Mesendoderm (in vitro differentiated cells): ENCODE measurements around the gene GALNTL6.
A peak's percentile ranks its signal among the peaks of the same experiment; 100 is the strongest.

ENCODE experiments used
- DNase-seq: peaks from one replicate; pipeline ENCODE4 v3.0.0; 2013
- H2AK5ac ChIP-seq: 2 replicates; pipeline ENCODE4 v1.6.1; 2013; ENCODE audit warnings: low read length, inconsistent platforms
- H2BK120ac ChIP-seq: 2 replicates; pipeline ENCODE4 v1.6.1; 2013; ENCODE audit warnings: low read depth, mild to moderate bottlenecking, low read length, moderate library complexity, mixed read lengths
- H2BK15ac ChIP-seq: replicated peaks from 2 replicates; pipeline ENCODE4 v1.6.1; 2013; ENCODE audit warnings: low read depth, mild to moderate bottlenecking, moderate library complexity
- H2BK5ac ChIP-seq: 2 replicates; pipeline ENCODE4 v1.6.1; 2013; ENCODE audit warnings: low read length, inconsistent platforms
- H3K18ac ChIP-seq: 2 replicates; pipeline ENCODE4 v1.6.1; 2013; ENCODE audit warnings: mild to moderate bottlenecking, low read length, mixed read lengths
- H3K23ac ChIP-seq: one replicate; pipeline ENCODE4 v1.6.1; 2013; ENCODE audit warnings: low read length
- H3K27ac ChIP-seq: 2 replicates; pipeline ENCODE4 v1.5.1; 2013; ENCODE audit warnings: low read depth, mild to moderate bottlenecking, inconsistent platforms, low read length, moderate library complexity
- H3K27me3 ChIP-seq: 2 replicates; pipeline ENCODE4 v1.6.1; 2013; ENCODE audit warnings: low read length, control low read depth, mild to moderate bottlenecking, inconsistent platforms; ENCODE audit not compliant: insufficient read depth, poor library complexity
- H3K36me3 ChIP-seq: 2 replicates; pipeline ENCODE4 v1.6.1; 2013; ENCODE audit warnings: low read length, inconsistent platforms; ENCODE audit not compliant: control insufficient read depth, insufficient read depth
- H3K4ac ChIP-seq: one replicate; pipeline ENCODE4 v1.6.1; 2013; ENCODE audit warnings: low read depth, mild to moderate bottlenecking, low read length, moderate library complexity
- H3K4me1 ChIP-seq: 2 replicates; pipeline ENCODE4 v1.6.1; 2013; ENCODE audit warnings: low read depth, low read length, inconsistent platforms; ENCODE audit not compliant: control insufficient read depth
- H3K4me2 ChIP-seq: 2 replicates; pipeline ENCODE4 v1.6.1; 2013; ENCODE audit warnings: low read length
- H3K4me3 ChIP-seq: 2 replicates; pipeline ENCODE4 v1.5.1; 2013; ENCODE audit warnings: mild to moderate bottlenecking, low read length
- H3K56ac ChIP-seq: one replicate; pipeline ENCODE4 v1.6.1; 2013; ENCODE audit warnings: low read length
- H3K79me1 ChIP-seq: 2 replicates; pipeline ENCODE4 v1.6.1; 2013; ENCODE audit warnings: low read length, inconsistent platforms
- H3K79me2 ChIP-seq: 2 replicates; pipeline ENCODE4 v1.6.1; 2013; ENCODE audit warnings: mild to moderate bottlenecking, low read length; ENCODE audit not compliant: control insufficient read depth, insufficient read depth
- H3K9ac ChIP-seq: 2 replicates; pipeline ENCODE4 v1.6.1; 2013; ENCODE audit warnings: low read length, inconsistent platforms
- H4K5ac ChIP-seq: one replicate; pipeline ENCODE4 v1.6.1; 2013; ENCODE audit warnings: low read length
- H4K8ac ChIP-seq: one replicate; pipeline ENCODE4 v1.6.1; 2013; ENCODE audit warnings: low read depth, mild to moderate bottlenecking, control low read depth, low read length, moderate library complexity
- WGBS: extraction: QIAGEN DNeasy Blood & Tissue Kit; methylation state at CpG from one replicate; pipeline ENCODE4 v1.1.7; 2013; ENCODE audit warnings: low lambda C conversion rate, missing lambda C conversion rate; ENCODE audit not compliant: insufficient coverage; ENCODE audit errors: extremely low coverage; 5-methylcytosine and 5-hydroxymethylcytosine counted together

The GALNTL6 gene

DNA sequence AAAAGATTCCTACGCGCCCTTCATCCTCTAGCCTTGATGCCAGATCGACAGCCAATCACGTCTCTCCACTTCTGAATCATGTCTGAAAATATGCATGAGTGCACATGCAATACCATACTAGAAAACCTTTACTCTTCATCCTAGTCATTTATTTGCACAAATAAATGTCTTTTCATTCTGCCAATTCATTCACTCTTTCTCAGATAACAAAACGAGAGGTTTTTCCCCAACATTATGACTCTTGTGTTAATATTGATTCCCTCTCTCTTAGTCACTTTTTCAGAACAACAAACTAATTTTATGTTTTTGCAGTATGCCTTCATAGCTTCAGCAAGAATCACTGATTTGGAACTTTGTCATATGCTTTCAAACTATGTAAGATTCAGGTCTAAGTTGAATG is 806.0 kb downstream of the GALNTL6 start:
- Histone ChIP-seq H4K8ac (no peak overlapping the region), H3K23ac (no peak overlapping the region), H2BK15ac (no peak overlapping the region), H2AK5ac (no peak overlapping the region), H2BK120ac (no peak overlapping the region), H3K36me3 (no peaks in the 10 kb centered on the region), H3K4me3 (no peak overlapping the region), H3K27ac (no peak overlapping the region), H3K18ac (no peak overlapping the region), H3K4me1 (no peaks in the 10 kb centered on the region), H3K9ac (no peak overlapping the region), H3K79me1 (no peaks in the 10 kb centered on the region), H3K4ac (no peak overlapping the region), H3K79me2 (no peaks in the 10 kb centered on the region), H2BK5ac (no peak overlapping the region), H3K4me2 (no peak overlapping the region), H4K5ac (no peak overlapping the region), H3K27me3 (no peaks in the 10 kb centered on the region), H3K56ac (no peak overlapping the region)
- WGBS = no CpG with 5 or more reads among the region's 5 CpGs
- DNase-seq = no peak

GRCh38 chr4:172619798-172620197 is 806.6 kb downstream of the GALNTL6 start:
- no peak overlapping the region for H3K23ac ChIP-seq
- H3K18ac ChIP-seq = no peak overlapping the region
- H3K56ac ChIP-seq = no peak overlapping the region
- no peak for DNase-seq
- no peaks in the 10 kb centered on the region for H3K4me1 ChIP-seq
- no peak overlapping the region for H3K4ac ChIP-seq
- no peak overlapping the region for H3K9ac ChIP-seq
- no peak overlapping the region for H4K5ac ChIP-seq
- no peaks in the 10 kb centered on the region for H3K79me1 ChIP-seq
- H2BK5ac ChIP-seq = no peak overlapping the region
- H3K79me2 ChIP-seq = no peaks in the 10 kb centered on the region
- no peaks in the 10 kb centered on the region for H3K27me3 ChIP-seq
- no peak overlapping the region for H4K8ac ChIP-seq
- H3K36me3 ChIP-seq = no peaks in the 10 kb centered on the region
- H2AK5ac ChIP-seq = no peak overlapping the region
- H3K27ac ChIP-seq = no peak overlapping the region
- H2BK15ac ChIP-seq = no peak overlapping the region
- no peak overlapping the region for H2BK120ac ChIP-seq
- H3K4me3 ChIP-seq = no peak overlapping the region
- whole genome bisulfite sequencing = no CpG with 5 or more reads among the region's 2 CpGs
- H3K4me2 ChIP-seq = no peak overlapping the region

DNA sequence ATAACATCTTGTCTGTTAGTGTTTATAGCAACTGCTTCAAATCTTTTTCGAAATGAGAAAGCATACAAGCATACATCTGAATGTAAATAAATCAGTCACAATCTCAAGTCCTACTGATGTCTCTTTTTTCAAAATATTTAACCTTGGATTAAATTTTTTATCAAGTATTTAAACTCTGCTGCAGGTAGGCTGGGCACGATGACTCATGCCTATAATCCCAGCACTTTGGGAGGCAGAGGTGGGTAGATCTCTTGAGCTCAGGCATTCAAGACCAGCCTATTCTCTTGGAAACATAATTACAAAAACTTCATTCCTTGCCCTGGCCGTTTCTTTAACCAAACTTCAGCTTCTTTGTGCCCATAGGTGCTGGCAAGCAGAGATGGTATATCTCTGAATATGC is 815.1 kb downstream of the GALNTL6 start:
- WGBS = no CpG with 5 or more reads among the region's 3 CpGs

GRCh38 chr4:172630280-172630679 is 817.1 kb downstream of the GALNTL6 start:
- Histone ChIP-seq H4K5ac (no peak overlapping the region), H3K4me2 (no peak overlapping the region), H4K8ac (no peak overlapping the region), H3K36me3 (no peaks in the 10 kb centered on the region), H2BK5ac (no peak overlapping the region), H3K56ac (no peak overlapping the region), H2BK15ac (no peak overlapping the region), H3K23ac (no peak overlapping the region), H3K27ac (no peak overlapping the region), H3K4me3 (no peak overlapping the region), H2AK5ac (no peak overlapping the region), H3K79me2 (no peaks in the 10 kb centered on the region), H3K9ac (no peak overlapping the region), H3K4me1 (no peaks in the 10 kb centered on the region), H3K79me1 (no peaks in the 10 kb centered on the region), H3K18ac (no peak overlapping the region), H3K4ac (no peak overlapping the region), H3K27me3 (no peaks in the 10 kb centered on the region), H2BK120ac (no peak overlapping the region)
- no CpG with 5 or more reads among the region's 3 CpGs for whole genome bisulfite sequencing
- no peak for DNase-seq

More for the DNA sequence above, 815.1 kb downstream of the GALNTL6 start:
- no peak overlapping the region for H3K4ac ChIP-seq
- H2BK5ac ChIP-seq = no peak overlapping the region
- no peaks in the 10 kb centered on the region for H3K79me1 ChIP-seq
- H2BK15ac ChIP-seq = no peak overlapping the region
- H3K27me3 ChIP-seq = no peaks in the 10 kb centered on the region
- no peak overlapping the region for H2BK120ac ChIP-seq
- no peak overlapping the region for H4K8ac ChIP-seq
- H3K56ac ChIP-seq = no peak overlapping the region
- H4K5ac ChIP-seq = no peak overlapping the region
- H3K79me2 ChIP-seq = no peaks in the 10 kb centered on the region
- no peak overlapping the region for H3K18ac ChIP-seq
- DNase-seq = peak; percentile 5
- no peak overlapping the region for H2AK5ac ChIP-seq
- H3K4me1 ChIP-seq = no peaks in the 10 kb centered on the region
- H3K27ac ChIP-seq = no peak overlapping the region
- H3K9ac ChIP-seq = no peak overlapping the region
- H3K23ac ChIP-seq = no peak overlapping the region
- no peak overlapping the region for H3K4me2 ChIP-seq
- no peak overlapping the region for H3K4me3 ChIP-seq
- H3K36me3 ChIP-seq = no peaks in the 10 kb centered on the region

- no peak overlapping the region for H3K18ac ChIP-seq
- no peak overlapping the region for H2BK5ac ChIP-seq
- no peaks in the 10 kb centered on the region for H3K79me1 ChIP-seq
- H3K79me2 ChIP-seq = no peaks in the 10 kb centered on the region
- no peak overlapping the region for H3K4ac ChIP-seq
- no peak overlapping the region for H2BK15ac ChIP-seq
- no peak overlapping the region for H3K4me2 ChIP-seq
- H2BK120ac ChIP-seq = no peak overlapping the region
- H3K4me1 ChIP-seq = no peaks in the 10 kb centered on the region
- H3K23ac ChIP-seq = no peak overlapping the region
- DNase-seq = no peak
- H3K56ac ChIP-seq = no peak overlapping the region
- H3K27me3 ChIP-seq = no peaks in the 10 kb centered on the region
- H3K9ac ChIP-seq = no peak overlapping the region
- no peak overlapping the region for H3K27ac ChIP-seq
- H4K8ac ChIP-seq = no peak overlapping the region
- no peaks in the 10 kb centered on the region for H3K36me3 ChIP-seq
- no peak overlapping the region for H3K4me3 ChIP-seq
- H4K5ac ChIP-seq = no peak overlapping the region
- H2AK5ac ChIP-seq = no peak overlapping the region
These were observed 818.6 kb downstream of the GALNTL6 start for GRCh38 chr4:172631832-172632231.

GRCh38 chr4:172648471-172648870 is 835.3 kb downstream of the GALNTL6 start:
- no peak overlapping the region for H3K9ac ChIP-seq
- no peak overlapping the region for H3K4ac ChIP-seq
- H3K56ac ChIP-seq = no peak overlapping the region
- H2BK120ac ChIP-seq = no peak overlapping the region
- H2BK5ac ChIP-seq = no peak overlapping the region
- H3K79me2 ChIP-seq = no peaks in the 10 kb centered on the region
- no peak overlapping the region for H4K5ac ChIP-seq
- no peak for DNase-seq
- H3K36me3 ChIP-seq = no peaks in the 10 kb centered on the region
- no peak overlapping the region for H3K23ac ChIP-seq
- H3K79me1 ChIP-seq = no peaks in the 10 kb centered on the region
- H4K8ac ChIP-seq = no peak overlapping the region
- H3K4me2 ChIP-seq = no peak overlapping the region
- no peaks in the 10 kb centered on the region for H3K27me3 ChIP-seq
- H3K4me3 ChIP-seq = no peak overlapping the region
- H3K27ac ChIP-seq = no peak overlapping the region
- H2BK15ac ChIP-seq = no peak overlapping the region
- H2AK5ac ChIP-seq = no peak overlapping the region
- H3K18ac ChIP-seq = no peak overlapping the region
- WGBS = no CpG with 5 or more reads among the region's 2 CpGs
- H3K4me1 ChIP-seq = no peaks in the 10 kb centered on the region
